Measurements from ENCODE around the gene KIF6. TPM values are rescaled to one million over a fixed set of nuclear protein-coding genes. Genes with fewer than 3 reads are reported as not detected.

KIF6 gene
- total and polyA plus RNA-seq, 2 of the 8 experiments (the other 6 are each of a cell fraction or from before 2014, with no cell fraction given), result 0.53 to 0.65 TPM

DNA sequence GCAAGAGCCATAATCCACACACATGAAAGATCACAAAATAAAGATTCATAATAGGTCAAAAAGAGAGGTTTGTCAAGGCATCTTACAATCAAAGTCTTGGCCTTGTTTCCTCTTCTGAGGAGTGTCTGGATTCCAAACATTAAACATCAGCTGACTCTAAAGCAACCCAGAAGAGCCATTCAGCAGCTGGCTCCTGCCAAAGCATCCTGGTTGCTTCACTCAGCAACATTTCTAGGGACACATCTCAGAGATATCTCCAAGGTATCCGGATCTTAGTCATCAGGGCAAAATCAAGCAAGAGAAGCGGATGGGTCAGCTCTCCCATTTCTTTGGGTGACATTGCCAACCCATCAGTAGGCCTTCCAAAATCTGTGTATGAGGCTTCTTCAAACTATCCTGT is 139.6 kb downstream of the KIF6 start:
- CTCF ChIA-PET (ENCODE audit: partially characterized antibody), result interaction anchor here (0.7 kb wide), 1 partner anchor 21 kb away, joined by 3 read pairs; no protein-coding TSS in a partner anchor
- Histone ChIP-seq H2BK5ac (ENCODE audit: low read depth, low read length) (no peak overlapping the region), H3K4ac (replicated peaks; ENCODE audit: insufficient read length, low read depth, low read length) (no peak overlapping the region), H2BK20ac (ENCODE audit: low read length) (no peak overlapping the region), H3K79me1 (ENCODE audit: low read depth, low read length) (no peaks in the 10 kb centered on the region), H2AFZ (ENCODE audit: low read length) (no peak overlapping the region), H3K18ac (ENCODE audit: extremely low read depth, low read length) (no peak overlapping the region), H2AK5ac (ENCODE audit: low read depth, low read length) (no peak overlapping the region), H3K14ac (ENCODE audit: insufficient read length) (no peak overlapping the region), H3K4me2 (ENCODE audit: insufficient read depth in 1 of 2, low read depth in 2 of 2, low read length in 2 of 2) (no peak overlapping the region), H3K27me3 (replicated peaks in 1 of 4; ENCODE audit: control insufficient read depth in 3 of 4, extremely low read depth in 1 of 4, insufficient read depth in 3 of 4, low read length in 3 of 4) (no peaks in the 10 kb centered on the region), H4K8ac (ENCODE audit: extremely low read depth, insufficient read depth, low read length) (no peak overlapping the region), H2BK15ac (ENCODE audit: low read length) (no peak overlapping the region), H3K23me2 (ENCODE audit: low read depth, low read length) (no peaks in the 10 kb centered on the region), H3K9me3 (ENCODE audit: insufficient read depth in 2 of 2, low read depth in 1 of 2, low read length in 1 of 2) (peaks cover 4 to 7% of the 10 kb centered on the region in 2 experiments; a peak in 3 of 4 replicates), H3K79me2 (ENCODE audit: control insufficient read depth in 1 of 2, insufficient read depth in 2 of 2, low read length in 2 of 2) (no peaks in the 10 kb centered on the region), H2BK12ac (ENCODE audit: low read depth, low read length) (no peak overlapping the region), H3K56ac (replicated peaks; ENCODE audit: insufficient read length, low read depth, low read length) (no peak overlapping the region), H4K20me1 (replicated peaks in 1 of 2; ENCODE audit: control insufficient read depth in 1 of 2, insufficient read depth in 2 of 2, low read length in 2 of 2) (no peaks in the 10 kb centered on the region), H4K5ac (ENCODE audit: insufficient read length, low read depth, low read length) (no peak overlapping the region), H3K36me3 (ENCODE audit: control insufficient read depth in 2 of 4, insufficient read depth in 4 of 4, low read length in 3 of 4) (no peaks in the 10 kb centered on the region), H3K4me3 (ENCODE audit: extremely low read depth in 1 of 4, insufficient read depth in 2 of 4, low read depth in 3 of 4, low read length in 4 of 4) (no peak overlapping the region), H4K91ac (replicated peaks; ENCODE audit: insufficient read length, low read length) (no peak overlapping the region), H2BK120ac (replicated peaks; ENCODE audit: low read depth, low read length) (no peak overlapping the region), H3K23ac (ENCODE audit: insufficient read length) (no peak overlapping the region), H3K9ac (replicated peaks in 1 of 4; ENCODE audit: extremely low read depth in 1 of 4, low read depth in 3 of 4, low read length in 3 of 4) (no peak overlapping the region), H3K4me1 (replicated peaks in 1 of 4; ENCODE audit: control insufficient read depth in 3 of 4, insufficient read depth in 4 of 4, low read length in 3 of 4) (peaks cover 0 to 3% (median 2%) of the 10 kb centered on the region in 4 experiments; a peak in 2 of 7 replicates), H3K27ac (ENCODE audit: low read depth, low read length) (no peak overlapping the region)
- FAIRE-seq, result no peak
- WGBS, 2 experiments (ENCODE audit: extremely low coverage in 1 of 2, insufficient coverage in 1 of 2, insufficient read length in 1 of 2, insufficient replicate concordance in 2 of 2, low coverage in 1 of 2, low lambda C conversion rate in 2 of 2, missing lambda C conversion rate in 1 of 2), result 96% methylated on average over 2 of the region's 2 CpGs; no CpG with 5 or more reads in 1 of the 2 experiments
- POLR2A ChIA-PET (ENCODE audit: partially characterized antibody), result no interaction called here
- TF ChIP-seq POLR2AphosphoS5 (IDR thresholded peaks at IDR 0.05; ENCODE audit: low read depth, low read length), result no peak
- TF ChIP-seq KDM1A (IDR thresholded peaks at IDR 0.05; ENCODE audit: borderline replicate concordance, low read length), result no peak
- TF ChIP-seq RNF2 (IDR thresholded peaks at IDR 0.05; ENCODE audit: borderline replicate concordance, low read depth, low read length, missing control alignments, poor library complexity, severe bottlenecking), result no peak
- no peak for TF ChIP-seq GTF2F1 (IDR thresholded peaks at IDR 0.05; ENCODE audit: borderline replicate concordance, low read depth, low read length)
- TF ChIP-seq CTCF (IDR thresholded peaks at IDR 0.05; ENCODE audit: control extremely low read depth in 1 of 3, insufficient read depth in 1 of 3, low read depth in 1 of 3, low read length in 3 of 3), result no peak
- no peak for TF ChIP-seq JUND (IDR thresholded peaks at IDR 0.05; ENCODE audit: low read length)
- no peak for TF ChIP-seq MAFK (IDR thresholded peaks at IDR 0.05; ENCODE audit: low read depth, low read length)
- TF ChIP-seq FOSL1 (IDR thresholded peaks at IDR 0.05; ENCODE audit: insufficient read depth, low read depth, low read length), result no peak
- DNase-seq (ENCODE audit: low read depth in 1 of 2, low spot score in 2 of 2), result no peak

Measured in H1 (cell line).